HCT116 (cell line): Measurements from ENCODE around the gene TNPO2. TPM values are rescaled to one million over a fixed set of nuclear protein-coding genes. Genes with fewer than 3 reads are reported as not detected.

Experiments
- ATAC-seq: fragments of 200-7000 bp; cut with Tn5 transposase; 2 replicates; pipeline ENCODE4 v1.9.1; 2020; ENCODE audit warnings: mild to moderate bottlenecking, moderate library complexity
- BruUV-seq: library from RNA; stranded (reverse); fragments of 400-500 nt; replicated peaks from 2 replicates; lab custom pipeline; 2021; lab: Mats Ljungman, UMichigan
- CTCF ChIA-PET: fragments of 300-600 bp; sonication (Branson Sonifier 250); formaldehyde crosslinking; loops from one replicate; lab custom pipeline; 2021; ENCODE audit warnings: antibody characterized with exemption; lab: Charles Lee
- POLR2A ChIA-PET: fragments of 300-600, 350-600 bp; sonication (Branson Sonifier 250); formaldehyde crosslinking; loops from one replicate; lab custom pipeline; 2021; ENCODE audit warnings: antibody characterized with exemption; lab: Charles Lee
- RAD21 ChIA-PET, 2 experiments: fragments of 300-600 bp; sonication (Branson Sonifier 250); formaldehyde crosslinking; loops; one replicate each; lab custom pipeline; 2023; ENCODE audit warnings: low total read pairs in 2 of 2; ENCODE audit not compliant: uncharacterized antibody in 2 of 2, unreplicated experiment in 2 of 2, low non-redundant PET in 1 of 2; lab: Charles Lee
- DNase-seq: peaks from one replicate; pipeline ENCODE4 v3.0.0-alpha.2; 2010; ENCODE audit warnings: low read depth, low spot score
- H2AFZ ChIP-seq: fragments of 200-600 bp; shearing (Covaris generic), sonication (generic); 2 replicates; pipeline ENCODE4 v1.6.1; 2017; ENCODE audit warnings: low read depth, mixed run types, mixed read lengths, antibody characterized with exemption, low read length; ENCODE audit not compliant: poor library complexity, severe bottlenecking
- H3K27ac ChIP-seq: 2 replicates; pipeline ENCODE4 v1.5.1; 2012; ENCODE audit warnings: low read depth, low read length
- H3K27me3 ChIP-seq: fragments of 200-600 bp; sonication (generic); 2 replicates; pipeline ENCODE4 v1.6.1; 2016; ENCODE audit warnings: mixed run types, low read length, mixed read lengths; ENCODE audit not compliant: insufficient read depth
- H3K36me3 ChIP-seq, 2 experiments: fragments of 200-500 bp in 1 of 2; fragments of 200-600 bp in 1 of 2; sonication (Bioruptor generic) in 1 of 2; sonication (generic) in 1 of 2; 2 replicates each; pipeline versions ENCODE4 v1.5.1 to v1.6.1; 2014 to 2016; ENCODE audit warnings: low read length in 2 of 2, inconsistent platforms in 1 of 2, mixed read lengths in 1 of 2, mixed run types in 1 of 2; ENCODE audit not compliant: insufficient read depth in 2 of 2, control insufficient read depth in 1 of 2
- H3K4me1 ChIP-seq, 2 experiments: fragments of 200-600 bp in 1 of 2; sonication (generic) in 1 of 2; 2 replicates each; pipeline versions ENCODE4 v1.5.1 to v1.6.1; 2012 to 2017; ENCODE audit warnings: low read length in 2 of 2, inconsistent platforms in 1 of 2, mild to moderate bottlenecking in 1 of 2, mixed read lengths in 1 of 2, mixed run types in 1 of 2, moderate library complexity in 1 of 2; ENCODE audit not compliant: insufficient read depth in 2 of 2, control insufficient read depth in 1 of 2
- H3K4me2 ChIP-seq: fragments of 200-600 bp; sonication (generic); 2 replicates; pipeline ENCODE4 v1.6.1; 2017; ENCODE audit warnings: mixed run types, low read length, mixed read lengths
- H3K4me3 ChIP-seq, 2 experiments: fragments of 200-600 bp in 1 of 2; sonication (generic) in 1 of 2; replicated peaks in 1 of 2; 2 replicates each; pipeline ENCODE4 v1.5.1; 2011 to 2016; ENCODE audit warnings: low read length in 2 of 2, control low read depth in 1 of 2, low read depth in 1 of 2, mild to moderate bottlenecking in 1 of 2, mixed read lengths in 1 of 2, mixed run types in 1 of 2
- H3K79me2 ChIP-seq: fragments of 200-600 bp; sonication (generic); 2 replicates; pipeline ENCODE4 v1.6.1; 2017; ENCODE audit warnings: mild to moderate bottlenecking, mixed run types, low read length, moderate library complexity, mixed read lengths; ENCODE audit not compliant: insufficient read depth
- H3K9ac ChIP-seq: fragments of 200-600 bp; sonication (generic); 2 replicates; pipeline ENCODE4 v1.6.1; 2016; ENCODE audit warnings: low read length, mixed read lengths
- H3K9me2 ChIP-seq: fragments of 200-600 bp; sonication (generic), shearing (Covaris generic); 2 replicates; pipeline ENCODE4 v1.6.1; 2017; ENCODE audit warnings: mixed run types, mild to moderate bottlenecking, moderate library complexity; ENCODE audit not compliant: insufficient read depth
- H3K9me3 ChIP-seq, 2 experiments: fragments of 200-500 bp in 1 of 2; fragments of 200-600 bp in 1 of 2; sonication (Bioruptor generic) in 1 of 2; sonication (generic) in 1 of 2; 2 replicates each; pipeline ENCODE4 v1.6.1; 2014 to 2017; ENCODE audit warnings: low read length in 2 of 2, mixed read lengths in 2 of 2, inconsistent platforms in 1 of 2, low read depth in 1 of 2, mild to moderate bottlenecking in 1 of 2, mixed run types in 1 of 2, moderate library complexity in 1 of 2; ENCODE audit not compliant: control insufficient read depth in 1 of 2, insufficient read depth in 1 of 2
- H4K20me1 ChIP-seq: fragments of 200-600 bp; sonication (generic), shearing (Covaris generic); 2 replicates; pipeline ENCODE4 v1.6.1; 2017; ENCODE audit warnings: mixed run types, mild to moderate bottlenecking, moderate library complexity; ENCODE audit not compliant: insufficient read depth
- ATF3 ChIP-seq: IDR thresholded peaks from 2 replicates; pipeline ENCODE4 v1.6.1; 2012
- CTCF ChIP-seq, 3 experiments: fragments of 200-600 bp in 1 of 3; sonication (generic) in 1 of 3; IDR thresholded peaks in 2 of 3; conservative IDR thresholded peaks in 1 of 3; 2 replicates each; pipeline ENCODE4 v1.5.1; 2012 to 2017; ENCODE audit warnings: low read depth in 2 of 3, low read length in 2 of 3, antibody characterized with exemption in 1 of 3, borderline replicate concordance in 1 of 3, control low read depth in 1 of 3, mild to moderate bottlenecking in 1 of 3, mixed read lengths in 1 of 3, mixed run types in 1 of 3, moderate library complexity in 1 of 3; ENCODE audit not compliant: insufficient read depth in 1 of 3
- EZH2 ChIP-seq: fragments of 200-600 bp; sonication (generic); IDR thresholded peaks from 2 replicates; pipeline ENCODE4 v1.6.1; 2017; ENCODE audit warnings: antibody characterized with exemption, mixed run types
- EZH2phosphoT487 ChIP-seq: fragments of 200-600 bp; IDR thresholded peaks from 2 replicates; pipeline ENCODE4 v1.6.1; 2018; ENCODE audit warnings: antibody characterized with exemption, borderline replicate concordance
- FOSL1 ChIP-seq: IDR thresholded peaks from 2 replicates; pipeline ENCODE4 v1.6.1; 2012; ENCODE audit warnings: low read depth
- JUND ChIP-seq: IDR thresholded peaks from 2 replicates; pipeline ENCODE4 v1.6.1; 2012
- MAX ChIP-seq: IDR thresholded peaks from 2 replicates; pipeline ENCODE4 v1.6.1; 2012
- POLR2A ChIP-seq: IDR thresholded peaks from 2 replicates; pipeline ENCODE4 v1.7.0; 2011; ENCODE audit warnings: borderline replicate concordance; ENCODE audit not compliant: insufficient read depth, insufficient read length; ENCODE audit errors: extremely low read depth
- POLR2AphosphoS5 ChIP-seq: IDR thresholded peaks from 2 replicates; pipeline ENCODE4 v1.6.1; 2011; ENCODE audit warnings: mild to moderate bottlenecking, low read depth, low read length, moderate library complexity
- REST ChIP-seq: IDR thresholded peaks from 2 replicates; pipeline ENCODE4 v1.6.1; 2012; ENCODE audit warnings: low read depth
- SIN3A ChIP-seq: IDR thresholded peaks from 2 replicates; pipeline ENCODE4 v1.6.1; 2012; ENCODE audit warnings: low read depth
- SP1 ChIP-seq: IDR thresholded peaks from 2 replicates; pipeline ENCODE4 v1.6.1; 2012; ENCODE audit warnings: low read depth
- SRF ChIP-seq: IDR thresholded peaks from 2 replicates; pipeline ENCODE4 v1.6.1; 2012; ENCODE audit warnings: low read depth
- TCF7L2 ChIP-seq: IDR thresholded peaks from 2 replicates; pipeline ENCODE4 v1.7.0; 2011; ENCODE audit warnings: borderline replicate concordance, inconsistent platforms; ENCODE audit not compliant: insufficient read depth, insufficient read length; ENCODE audit errors: extremely low read depth
- ZBTB33 ChIP-seq: IDR thresholded peaks from 2 replicates; pipeline ENCODE4 v1.6.1; 2011; ENCODE audit warnings: mild to moderate bottlenecking, low read length, moderate library complexity; ENCODE audit not compliant: insufficient replicate concordance; ENCODE audit errors: extremely low read depth
- ZFX ChIP-seq: fragments of 450-650 bp; IDR thresholded peaks from 2 replicates; pipeline ENCODE4 v1.6.1; 2017
- ZNF274 ChIP-seq: fragments of 200-500 bp; sonication (Bioruptor generic); IDR thresholded peaks from 2 replicates; pipeline ENCODE4 v1.6.1; 2014; ENCODE audit warnings: mild to moderate bottlenecking, low read depth, low read length, inconsistent platforms
- intact Hi-C: fragments of 100-400 bp; cut with micrococcal nuclease; formaldehyde crosslinking; loops from 2 replicates; pipeline ENCODE4 v1.10.0; 2022
- total RNA-seq: library from RNA; stranded (reverse); gene quantifications from one replicate; pipeline ENCODE4 v1.2.1, GENCODE V29; 2021; ENCODE audit not compliant: unreplicated experiment

TNPO2 gene
- total RNA-seq, 1 experiment from 2014 or later: 81.8 TPM

GRCh38 chr19:12722566-12723380 is 959 bp downstream of the TNPO2 start:
- H3K9me3 ChIP-seq: no peaks in the 10 kb centered on the region
- H3K9me2 ChIP-seq: no peaks in the 10 kb centered on the region
- peaks cover 0 to 41% of the 10 kb centered on the region in 2 experiments; a peak in 3 of 4 replicates for H3K4me1 ChIP-seq
- TSS peak; percentile 94 for BruUV-seq
- RAD21 ChIA-PET: interaction anchor here (0.5 to 1.0 kb wide), 2 partner anchors 11 to 51 kb away, joined by 3 to 5 read pairs; no protein-coding TSS in a partner anchor
- CTCF ChIA-PET: interaction anchor here (0.5 to 3.0 kb wide), 6 partner anchors 11 to 125 kb away, joined by 3 to 17 read pairs (median 4); partner anchors contain the start of gene TRIR
- ATAC-seq: peak; percentile 83
- H3K27ac ChIP-seq: peak overlapping the region; percentile 88
- H4K20me1 ChIP-seq: no peaks in the 10 kb centered on the region
- peaks cover 58% of the 10 kb centered on the region for H3K79me2 ChIP-seq
- no peaks in the 10 kb centered on the region for H3K27me3 ChIP-seq
- peaks cover 5 to 18% of the 10 kb centered on the region in 2 experiments; a peak in 2 of 4 replicates for H3K36me3 ChIP-seq
- no peak overlapping the region for H2AFZ ChIP-seq
- H3K4me3 ChIP-seq: peak overlapping the region; percentile 82 to 93
- POLR2A ChIA-PET: interaction anchor here (0.5 to 3.9 kb wide), 7 partner anchors 11 to 404 kb away, joined by 3 to 32 read pairs (median 8); partner anchors contain the start of genes DHPS, GET3 and JUNB
- TF ChIP-seq SP1: peak; percentile 84
- no peak for TF ChIP-seq JUND
- TF ChIP-seq CTCF (IDR thresholded peaks at IDR 0.05 in 2 of 3, conservative IDR thresholded peaks at IDR 0.05 in 1 of 3; ENCODE audit: borderline replicate concordance in 1 of 3, insufficient read depth in 1 of 3, low read depth in 2 of 3, low read length in 2 of 3): no peak
- peak; percentile 95 for TF ChIP-seq MAX
- TF ChIP-seq ATF3: no peak
- no peak for TF ChIP-seq EZH2phosphoT487
- TF ChIP-seq ZBTB33: peak; percentile 79
- TF ChIP-seq ZFX: no peak; the same call in 1 of the 2 replicates
- TF ChIP-seq SIN3A: peak; percentile 63
- TF ChIP-seq ZNF274: no peak
- peak; percentile 54 for TF ChIP-seq POLR2A
- peak; percentile 65 for TF ChIP-seq POLR2AphosphoS5
- peak; percentile 90 for TF ChIP-seq TCF7L2
- TF ChIP-seq FOSL1: no peak
- TF ChIP-seq REST: no peak
- no peak for TF ChIP-seq SRF
- TF ChIP-seq EZH2: no peak
- H3K4me2 ChIP-seq: peak overlapping the region; percentile 78
- peak; percentile 99 for DNase-seq
- H3K9ac ChIP-seq: peak overlapping the region; percentile 93
- intact Hi-C loops: no loop called here
